BLaER1 (cell line): Measurements from ENCODE around the gene SEC22C.
"Not testable (repeated sequence)": the region's sequence is repeated elsewhere in the genome, so short reads cannot be mapped to it uniquely, and the experiment has no call there.

ENCODE experiments used
- H3K27ac ChIP-seq: shearing (Covaris generic); formaldehyde crosslinking; 2 replicates; pipeline ENCODE4 v1.8.1; 2022
- H3K27me3 ChIP-seq: shearing (Covaris generic); formaldehyde crosslinking; 2 replicates; pipeline ENCODE4 v1.8.1; 2022
- H3K36me3 ChIP-seq: shearing (Covaris generic); formaldehyde crosslinking; 2 replicates; pipeline ENCODE4 v1.8.1; 2022
- H3K4me1 ChIP-seq: shearing (Covaris generic); formaldehyde crosslinking; 2 replicates; pipeline ENCODE4 v1.8.1; 2022
- H3K4me2 ChIP-seq: shearing (Covaris generic); formaldehyde crosslinking; 2 replicates; pipeline ENCODE4 v1.8.1; 2022
- H3K4me3 ChIP-seq: shearing (Covaris generic); formaldehyde crosslinking; 2 replicates; pipeline ENCODE4 v1.8.1; 2022
- H3K9ac ChIP-seq: shearing (Covaris generic); formaldehyde crosslinking; 2 replicates; pipeline ENCODE4 v1.8.1; 2022
- H3K9me3 ChIP-seq: shearing (Covaris generic); formaldehyde crosslinking; 2 replicates; pipeline ENCODE4 v1.8.1; 2022
- H4K20me1 ChIP-seq: shearing (Covaris generic); formaldehyde crosslinking; 2 replicates; pipeline ENCODE4 v1.8.1; 2022
- Cebpa-rat ChIP-seq: shearing (Covaris generic); IDR thresholded peaks from 2 replicates; pipeline ENCODE4 v1.8.1; 2022

SEC22C gene

GRCh38 chr3:42600958-42601675 is 19.4 kb upstream of the SEC22C start:
- Histone ChIP-seq H3K27me3 (no peaks in the 10 kb centered on the region), H3K9me3 (peaks cover 19% of the 10 kb centered on the region), H3K36me3 (peaks cover 51% of the 10 kb centered on the region), H3K9ac (peak overlapping the region; percentile 96), H4K20me1 (peaks cover 51% of the 10 kb centered on the region), H3K4me2 (peak overlapping the region; percentile 85), H3K4me1 (peaks cover 19% of the 10 kb centered on the region), H3K4me3 (peak overlapping the region; percentile 93), H3K27ac (peak overlapping the region; percentile 94)
- TF ChIP-seq Cebpa-rat, result no peak

GRCh38 chr3:42600111-42600957 is 18.6 kb upstream of the SEC22C start, which contains the start of gene NKTR:
Gene NKTR, plus strand, starts transcription at chr3:42600686. Its CDS starts 321 bp downstream, at chr3:42601007.
- Histone ChIP-seq H3K27ac (peak within 1 kb of the TSS; percentile 94), H3K9ac (peak within 1 kb of the TSS; percentile 96), H3K4me1 (peaks cover 19% of the 10 kb centered on the region), H3K27me3 (no peaks in the 10 kb centered on the region), H3K36me3 (peaks cover 52% of the 10 kb centered on the region), H3K4me2 (peak within 1 kb of the TSS; percentile 85), H3K4me3 (peak within 1 kb of the TSS; percentile 93), H3K9me3 (peaks cover 19% of the 10 kb centered on the region), H4K20me1 (peaks cover 43% of the 10 kb centered on the region)
- TF ChIP-seq Cebpa-rat, result no peak

GRCh38 chr3:42597098-42597497 is 15.3 kb upstream of the SEC22C start:
- H3K4me1 ChIP-seq, result peaks cover 25% of the 10 kb centered on the region
- peaks cover 12% of the 10 kb centered on the region for H4K20me1 ChIP-seq
- H3K9ac ChIP-seq, H3K4me2 ChIP-seq, H3K27me3 ChIP-seq, H3K27ac ChIP-seq, H3K9me3 ChIP-seq, H3K4me3 ChIP-seq: not testable (repeated sequence)
- H3K36me3 ChIP-seq, result peaks cover 48% of the 10 kb centered on the region

GRCh38 chr3:42595682-42596081 is 13.9 kb upstream of the SEC22C start:
- no peaks in the 10 kb centered on the region; the same call in 1 of the 2 replicates for H4K20me1 ChIP-seq
- H3K36me3 ChIP-seq, result peaks cover 48% of the 10 kb centered on the region
- H3K4me3 ChIP-seq, result no peak overlapping the region
- H3K27me3 ChIP-seq, result no peaks in the 10 kb centered on the region
- H3K9ac ChIP-seq, result no peak overlapping the region
- no peak overlapping the region for H3K27ac ChIP-seq
- H3K4me2 ChIP-seq, result no peak overlapping the region
- H3K9me3 ChIP-seq, result 0 out of 2 replicates have a peak, but pooled peaks cover 9% of the 10 kb centered on the region
- no peak for TF ChIP-seq Cebpa-rat
- H3K4me1 ChIP-seq, result peaks cover 28% of the 10 kb centered on the region

GRCh38 chr3:42593635-42594034 is 11.9 kb upstream of the SEC22C start:
- Histone ChIP-seq H4K20me1 (no peaks in the 10 kb centered on the region; the same call in 1 of the 2 replicates), H3K4me3 (no peak overlapping the region), H3K27ac (no peak overlapping the region), H3K36me3 (peaks cover 48% of the 10 kb centered on the region), H3K27me3 (no peaks in the 10 kb centered on the region), H3K9me3 (0 out of 2 replicates have a peak, but pooled peaks cover 9% of the 10 kb centered on the region), H3K4me1 (peaks cover 40% of the 10 kb centered on the region), H3K4me2 (peak overlapping the region; percentile 31; the same call in 1 of the 2 replicates), H3K9ac (no peak overlapping the region)
- TF ChIP-seq Cebpa-rat, result no peak

- Histone ChIP-seq H3K9ac (peak overlapping the region; percentile 80), H3K4me1 (peaks cover 40% of the 10 kb centered on the region), H4K20me1 (no peaks in the 10 kb centered on the region; the same call in 1 of the 2 replicates), H3K9me3 (no peaks in the 10 kb centered on the region), H3K27ac (peak overlapping the region; percentile 79), H3K4me2 (peak overlapping the region; percentile 83), H3K4me3 (peak overlapping the region; percentile 70), H3K36me3 (peaks cover 38% of the 10 kb centered on the region), H3K27me3 (no peaks in the 10 kb centered on the region)
- no peak for TF ChIP-seq Cebpa-rat
Observed at GRCh38 chr3:42591811-42592210, 10.0 kb upstream of the SEC22C start.

GRCh38 chr3:42590989-42591756 is 9.4 kb upstream of the SEC22C start:
- Histone ChIP-seq H3K9me3 (no peaks in the 10 kb centered on the region), H3K27ac (peak overlapping the region; percentile 79), H3K36me3 (peaks cover 32% of the 10 kb centered on the region), H3K4me1 (peaks cover 40% of the 10 kb centered on the region), H3K4me3 (peak overlapping the region; percentile 70), H3K9ac (peak overlapping the region; percentile 80), H3K4me2 (peak overlapping the region; percentile 83), H3K27me3 (no peaks in the 10 kb centered on the region), H4K20me1 (no peaks in the 10 kb centered on the region; the same call in 1 of the 2 replicates)
- TF ChIP-seq Cebpa-rat, result no peak

- no peak for TF ChIP-seq Cebpa-rat
- no peaks in the 10 kb centered on the region for H3K9me3 ChIP-seq
- peak overlapping the region; percentile 70 for H3K4me3 ChIP-seq
- H3K4me1 ChIP-seq, result peaks cover 40% of the 10 kb centered on the region
- no peaks in the 10 kb centered on the region; the same call in 1 of the 2 replicates for H4K20me1 ChIP-seq
- H3K9ac ChIP-seq, result peak overlapping the region; percentile 56; the same call in 1 of the 2 replicates
- H3K4me2 ChIP-seq, result peak overlapping the region; percentile 76
- H3K27me3 ChIP-seq, result no peaks in the 10 kb centered on the region
- peaks cover 17% of the 10 kb centered on the region for H3K36me3 ChIP-seq
- peak overlapping the region; percentile 19; the same call in 1 of the 2 replicates for H3K27ac ChIP-seq
Observed at GRCh38 chr3:42589382-42590109, 7.8 kb upstream of the SEC22C start.

GRCh38 chr3:42588625-42589024 is 6.9 kb upstream of the SEC22C start:
- Histone ChIP-seq H3K4me1 (peaks cover 40% of the 10 kb centered on the region), H3K27ac (no peak overlapping the region), H3K9ac (no peak overlapping the region), H3K4me2 (no peak overlapping the region), H4K20me1 (no peaks in the 10 kb centered on the region; the same call in 1 of the 2 replicates), H3K27me3 (no peaks in the 10 kb centered on the region), H3K4me3 (no peak overlapping the region), H3K36me3 (peaks cover 8% of the 10 kb centered on the region), H3K9me3 (no peaks in the 10 kb centered on the region)
- TF ChIP-seq Cebpa-rat, result no peak
